NCI-H524 treated with DMSO at 0.1 percent for 48 hours (cell line): ENCODE measurements around the gene SCYGR1.
"Not testable (repeated sequence)": the region's sequence is repeated elsewhere in the genome, so short reads cannot be mapped to it uniquely, and the experiment has no call there.

ENCODE experiments used
- DNase-seq: peaks from one replicate; lab custom pipeline; 2025; lab: John Stamatoyannopoulos, UW

Gene SCYGR1

GRCh38 chr2:227370791-227371312 is 16.9 kb downstream of the SCYGR1 start:
- DNase-seq: no peak

- DNase-seq: no peak
Measured at GRCh38 chr2:227370092-227370491, 17.7 kb downstream of the SCYGR1 start.

GRCh38 chr2:227368574-227368973 is 19.2 kb downstream of the SCYGR1 start:
- DNase-seq: no peak

- DNase-seq: no peak
Measured at GRCh38 chr2:227367427-227367795, 20.3 kb downstream of the SCYGR1 start.

- DNase-seq: no peak
Measured at GRCh38 chr2:227366769-227367426, 20.9 kb downstream of the SCYGR1 start.

GRCh38 chr2:227365833-227366232 is 21.9 kb downstream of the SCYGR1 start:
- no peak for DNase-seq

- DNase-seq: not testable (repeated sequence)
Measured at GRCh38 chr2:227364585-227365263, 23.0 kb downstream of the SCYGR1 start.

- DNase-seq: no peak
Measured at GRCh38 chr2:227363756-227364155, 24.0 kb downstream of the SCYGR1 start.

- no peak for DNase-seq
Measured at GRCh38 chr2:227360351-227360750, 27.4 kb downstream of the SCYGR1 start.

GRCh38 chr2:227351639-227352038 is 36.1 kb downstream of the SCYGR1 start:
- DNase-seq: no peak

- DNase-seq: no peak
Measured at GRCh38 chr2:227349989-227350612, 37.6 kb downstream of the SCYGR1 start.

- DNase-seq: no peak
Measured at GRCh38 chr2:227348324-227348723, 39.4 kb downstream of the SCYGR1 start.

- DNase-seq: no peak
Measured at GRCh38 chr2:227347117-227347516, 40.6 kb downstream of the SCYGR1 start.

- no peak for DNase-seq
Measured at GRCh38 chr2:227344231-227344630, 43.5 kb downstream of the SCYGR1 start.

- no peak for DNase-seq
Measured at GRCh38 chr2:227341553-227341952, 46.2 kb downstream of the SCYGR1 start.

- DNase-seq: no peak
Measured at GRCh38 chr2:227340106-227340505, 47.6 kb downstream of the SCYGR1 start.

GRCh38 chr2:227339098-227339599 is 48.6 kb downstream of the SCYGR1 start:
- no peak for DNase-seq
